Testis (tissue), 2 donors: ENCODE results near the gene RGS3.

Experiments
- POLR2A ChIP-seq: fragments of 450-650 bp; IDR thresholded peaks from one replicate; pipeline ENCODE4 v1.6.1; 2017; ENCODE audit warnings: antibody characterized with exemption, mild to moderate bottlenecking, moderate library complexity
- TF ChIP-seq, protein P1 (sequence below), 3 experiments: fragments of 450-650 bp in 2 of 3; fragments of 200-600 bp in 1 of 3; sonication (generic) in 1 of 3; IDR thresholded peaks; one replicate each; pipeline ENCODE4 v1.5.1; 2016 to 2019; ENCODE audit warnings: antibody characterized with exemption in 3 of 3, mild to moderate bottlenecking in 2 of 3, moderate library complexity in 1 of 3

DNA sequence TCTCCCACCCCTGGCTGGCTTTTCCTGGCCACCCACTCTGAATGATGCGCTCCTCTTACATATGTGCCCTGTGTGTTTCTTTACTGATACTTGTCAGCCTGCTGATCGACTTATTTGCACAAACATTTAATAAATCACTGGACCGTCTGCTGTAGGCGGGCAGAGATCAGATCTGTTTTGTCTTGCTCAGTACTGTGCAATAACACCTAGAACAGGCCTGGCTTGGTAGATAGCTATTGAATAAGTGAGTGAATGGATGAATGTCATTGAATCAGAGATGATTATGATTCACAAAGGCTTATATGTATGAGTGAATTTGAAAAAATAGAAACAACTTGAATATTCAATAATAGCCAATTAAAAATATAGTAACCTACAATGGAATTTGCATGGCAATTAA is 165.1 kb downstream of the RGS3 start:
- TF ChIP-seq POLR2A = no peak
- TF ChIP-seq, protein P1, sequence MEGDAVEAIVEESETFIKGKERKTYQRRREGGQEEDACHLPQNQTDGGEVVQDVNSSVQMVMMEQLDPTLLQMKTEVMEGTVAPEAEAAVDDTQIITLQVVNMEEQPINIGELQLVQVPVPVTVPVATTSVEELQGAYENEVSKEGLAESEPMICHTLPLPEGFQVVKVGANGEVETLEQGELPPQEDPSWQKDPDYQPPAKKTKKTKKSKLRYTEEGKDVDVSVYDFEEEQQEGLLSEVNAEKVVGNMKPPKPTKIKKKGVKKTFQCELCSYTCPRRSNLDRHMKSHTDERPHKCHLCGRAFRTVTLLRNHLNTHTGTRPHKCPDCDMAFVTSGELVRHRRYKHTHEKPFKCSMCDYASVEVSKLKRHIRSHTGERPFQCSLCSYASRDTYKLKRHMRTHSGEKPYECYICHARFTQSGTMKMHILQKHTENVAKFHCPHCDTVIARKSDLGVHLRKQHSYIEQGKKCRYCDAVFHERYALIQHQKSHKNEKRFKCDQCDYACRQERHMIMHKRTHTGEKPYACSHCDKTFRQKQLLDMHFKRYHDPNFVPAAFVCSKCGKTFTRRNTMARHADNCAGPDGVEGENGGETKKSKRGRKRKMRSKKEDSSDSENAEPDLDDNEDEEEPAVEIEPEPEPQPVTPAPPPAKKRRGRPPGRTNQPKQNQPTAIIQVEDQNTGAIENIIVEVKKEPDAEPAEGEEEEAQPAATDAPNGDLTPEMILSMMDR (IDR thresholded peaks at IDR 0.05) = no peak
